Measurements from ENCODE around the gene RBM19.

- TF ChIP-seq CTCF (IDR thresholded peaks at IDR 0.05; ENCODE audit: insufficient read depth, low read length) (no peak), GABPA (IDR thresholded peaks at IDR 0.05; ENCODE audit: low read depth) (no peak), POLR2AphosphoS5 (IDR thresholded peaks at IDR 0.05; ENCODE audit: low read depth) (no peak), REST (IDR thresholded peaks at IDR 0.05; ENCODE audit: insufficient replicate concordance, low read depth) (no peak)
Observed at GRCh38 chr12:113939867-113940266, 26.3 kb downstream of the RBM19 start.

Measured in HL-60 (cell line).